Measurements from ENCODE around the gene DKC1.
A peak's percentile ranks its signal among the peaks of the same experiment; 100 is the strongest.

DKC1 gene

DNA sequence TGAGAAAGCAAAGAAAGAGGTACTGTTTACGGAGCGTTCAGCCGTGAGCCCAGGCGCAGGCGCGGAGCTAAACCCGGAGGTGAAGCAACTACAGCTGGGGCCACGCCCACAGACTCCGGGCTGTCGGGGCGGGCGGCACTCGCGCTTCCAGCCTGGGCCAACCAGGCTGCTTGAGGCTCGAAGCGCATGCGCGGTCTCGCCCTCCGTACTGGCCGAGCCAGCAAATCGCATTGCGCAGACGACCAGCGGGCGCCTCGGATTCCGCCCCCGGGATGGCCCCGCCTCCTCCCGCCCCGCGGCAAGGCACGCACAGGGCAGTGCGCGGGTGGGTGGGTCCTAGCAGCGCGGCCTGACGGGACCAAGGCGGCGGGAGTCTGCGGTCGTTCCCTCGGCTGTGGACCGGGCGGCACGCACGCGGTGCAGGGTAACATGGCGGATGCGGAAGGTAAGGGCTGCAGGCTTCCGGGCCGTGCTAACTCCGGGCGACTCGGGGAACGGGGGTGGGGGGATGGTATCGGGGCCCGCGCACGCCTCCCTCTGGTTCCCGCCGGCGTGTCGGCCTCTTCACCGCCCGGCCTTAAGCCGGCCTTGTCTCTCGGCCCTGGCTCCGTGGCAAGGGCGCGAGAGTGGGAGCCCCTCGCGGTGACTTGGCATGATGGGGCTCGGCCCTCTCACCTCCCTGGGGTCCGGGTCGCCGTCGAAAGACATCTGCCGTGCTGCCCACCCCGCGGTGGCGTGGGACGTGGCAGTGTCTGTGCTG is at the start of gene DKC1:
DKC1 (plus strand) TSS at position 328 of the 760 bp plus-strand sequence; CDS start at position 430, 102 bp downstream.
- no peaks in the 10 kb centered on the region for H3K27me3 ChIP-seq (ENCODE audit: insufficient read depth, low read length)
- H4K20me1 ChIP-seq (ENCODE audit: insufficient read depth, low read length) = no peaks in the 10 kb centered on the region
- TF ChIP-seq EZH2 (IDR thresholded peaks at IDR 0.05; ENCODE audit: borderline replicate concordance, low read length) = no peak
- TF ChIP-seq, protein P1, sequence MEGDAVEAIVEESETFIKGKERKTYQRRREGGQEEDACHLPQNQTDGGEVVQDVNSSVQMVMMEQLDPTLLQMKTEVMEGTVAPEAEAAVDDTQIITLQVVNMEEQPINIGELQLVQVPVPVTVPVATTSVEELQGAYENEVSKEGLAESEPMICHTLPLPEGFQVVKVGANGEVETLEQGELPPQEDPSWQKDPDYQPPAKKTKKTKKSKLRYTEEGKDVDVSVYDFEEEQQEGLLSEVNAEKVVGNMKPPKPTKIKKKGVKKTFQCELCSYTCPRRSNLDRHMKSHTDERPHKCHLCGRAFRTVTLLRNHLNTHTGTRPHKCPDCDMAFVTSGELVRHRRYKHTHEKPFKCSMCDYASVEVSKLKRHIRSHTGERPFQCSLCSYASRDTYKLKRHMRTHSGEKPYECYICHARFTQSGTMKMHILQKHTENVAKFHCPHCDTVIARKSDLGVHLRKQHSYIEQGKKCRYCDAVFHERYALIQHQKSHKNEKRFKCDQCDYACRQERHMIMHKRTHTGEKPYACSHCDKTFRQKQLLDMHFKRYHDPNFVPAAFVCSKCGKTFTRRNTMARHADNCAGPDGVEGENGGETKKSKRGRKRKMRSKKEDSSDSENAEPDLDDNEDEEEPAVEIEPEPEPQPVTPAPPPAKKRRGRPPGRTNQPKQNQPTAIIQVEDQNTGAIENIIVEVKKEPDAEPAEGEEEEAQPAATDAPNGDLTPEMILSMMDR (IDR thresholded peaks at IDR 0.05; ENCODE audit: low read length) = no peak
- no peaks in the 10 kb centered on the region for H3K9me2 ChIP-seq (ENCODE audit: low read depth, low read length)
- peaks cover 21% of the 10 kb centered on the region for H3K79me2 ChIP-seq (ENCODE audit: insufficient read depth, low read length)
- peak within 1 kb of the TSS; percentile 89 for H3K27ac ChIP-seq (ENCODE audit: low read depth, low read length, poor library complexity, severe bottlenecking)
- H3K4me1 ChIP-seq (ENCODE audit: insufficient read depth, low read length, severe bottlenecking) = peaks cover 18% of the 10 kb centered on the region
- H3K36me3 ChIP-seq (ENCODE audit: insufficient read depth, low read length) = peaks cover 38% of the 10 kb centered on the region
- H3K4me3 ChIP-seq (ENCODE audit: low read depth, low read length, poor library complexity, severe bottlenecking) = peak within 1 kb of the TSS; percentile 100
- no peaks in the 10 kb centered on the region for H3F3A ChIP-seq (ENCODE audit: insufficient read depth, low read length)
- H2AFZ ChIP-seq (ENCODE audit: low read length) = no peak within 1 kb of the TSS
- peak within 1 kb of the TSS; percentile 99 for H3K9ac ChIP-seq (ENCODE audit: low read length)
- H3K9me3 ChIP-seq (ENCODE audit: low read length) = no peaks in the 10 kb centered on the region
- H3K4me2 ChIP-seq (ENCODE audit: low read length) = peak within 1 kb of the TSS; percentile 87

DNA sequence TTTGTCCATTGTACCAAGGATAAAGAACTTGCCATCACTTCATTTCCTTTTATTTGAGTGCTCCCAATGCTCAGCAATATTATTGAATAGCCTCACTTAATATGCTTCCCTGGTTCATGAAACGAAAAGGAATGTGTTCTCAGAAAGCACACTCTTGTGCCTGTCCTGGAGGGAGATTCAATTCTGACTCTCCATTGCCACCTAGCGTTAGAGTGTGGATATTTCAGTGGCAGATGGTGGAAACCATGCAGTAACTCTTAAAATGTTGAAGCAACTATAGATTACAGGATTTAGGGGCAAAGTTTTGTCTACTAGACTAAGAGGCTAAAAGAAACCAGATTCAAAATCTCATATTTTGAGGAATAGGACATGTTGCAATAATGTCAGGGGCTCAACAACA is 47.7 kb upstream of the DKC1 start:
- peaks cover 18% of the 10 kb centered on the region for H3K4me1 ChIP-seq (ENCODE audit: insufficient read depth, low read length, severe bottlenecking)
- no peaks in the 10 kb centered on the region for H3K27me3 ChIP-seq (ENCODE audit: insufficient read depth, low read length)
- no peaks in the 10 kb centered on the region for H3K9me2 ChIP-seq (ENCODE audit: low read depth, low read length)
- no peak overlapping the region for H3K4me3 ChIP-seq (ENCODE audit: low read depth, low read length, poor library complexity, severe bottlenecking)
- no peaks in the 10 kb centered on the region for H3K79me2 ChIP-seq (ENCODE audit: insufficient read depth, low read length)
- H3K36me3 ChIP-seq (ENCODE audit: insufficient read depth, low read length) = no peaks in the 10 kb centered on the region
- H4K20me1 ChIP-seq (ENCODE audit: insufficient read depth, low read length) = no peaks in the 10 kb centered on the region
- TF ChIP-seq EZH2 (IDR thresholded peaks at IDR 0.05; ENCODE audit: borderline replicate concordance, low read length) = no peak
- TF ChIP-seq, protein P1 (IDR thresholded peaks at IDR 0.05; ENCODE audit: low read length) = peak; percentile 64
- no peak overlapping the region for H3K9ac ChIP-seq (ENCODE audit: low read length)
- H3K27ac ChIP-seq (ENCODE audit: low read depth, low read length, poor library complexity, severe bottlenecking) = no peak overlapping the region
- H3F3A ChIP-seq (ENCODE audit: insufficient read depth, low read length) = no peaks in the 10 kb centered on the region
- no peak overlapping the region for H3K4me2 ChIP-seq (ENCODE audit: low read length)
- no peak overlapping the region for H2AFZ ChIP-seq (ENCODE audit: low read length)
- no peaks in the 10 kb centered on the region for H3K9me3 ChIP-seq (ENCODE audit: low read length)

DNA sequence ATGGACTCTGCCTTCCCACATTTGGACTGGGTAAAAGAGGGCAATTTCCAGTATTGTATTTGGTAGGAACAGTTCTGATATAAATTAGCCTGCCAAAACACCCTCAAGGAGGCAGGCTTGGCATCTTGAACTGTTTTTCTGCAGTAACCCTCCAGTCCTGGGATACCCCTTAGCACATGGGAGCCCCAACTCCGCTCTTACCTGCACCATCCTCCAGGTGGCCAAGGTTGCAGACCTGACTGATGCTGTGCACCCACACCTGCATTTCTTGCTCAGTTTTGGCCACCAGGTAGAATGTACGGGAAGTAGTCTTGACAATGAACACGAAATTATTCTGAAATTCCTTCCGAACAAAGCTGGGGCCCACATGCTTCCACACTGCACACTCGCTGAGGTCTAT is 46.8 kb upstream of the DKC1 start:
- Histone ChIP-seq H3K4me2 (ENCODE audit: low read length) (no peak overlapping the region), H3K9me3 (ENCODE audit: low read length) (no peaks in the 10 kb centered on the region), H4K20me1 (ENCODE audit: insufficient read depth, low read length) (no peaks in the 10 kb centered on the region), H3K4me1 (ENCODE audit: insufficient read depth, low read length, severe bottlenecking) (peaks cover 18% of the 10 kb centered on the region), H2AFZ (ENCODE audit: low read length) (no peak overlapping the region), H3K27ac (ENCODE audit: low read depth, low read length, poor library complexity, severe bottlenecking) (no peak overlapping the region), H3K9me2 (ENCODE audit: low read depth, low read length) (no peaks in the 10 kb centered on the region), H3K79me2 (ENCODE audit: insufficient read depth, low read length) (no peaks in the 10 kb centered on the region), H3K4me3 (ENCODE audit: low read depth, low read length, poor library complexity, severe bottlenecking) (no peak overlapping the region), H3K36me3 (ENCODE audit: insufficient read depth, low read length) (no peaks in the 10 kb centered on the region), H3K27me3 (ENCODE audit: insufficient read depth, low read length) (no peaks in the 10 kb centered on the region), H3F3A (ENCODE audit: insufficient read depth, low read length) (no peaks in the 10 kb centered on the region), H3K9ac (ENCODE audit: low read length) (no peak overlapping the region)
- TF ChIP-seq, protein P1 (IDR thresholded peaks at IDR 0.05; ENCODE audit: low read length) = no peak
- TF ChIP-seq EZH2 (IDR thresholded peaks at IDR 0.05; ENCODE audit: borderline replicate concordance, low read length) = no peak

Measured in OCI-LY1 (cell line).